ENCODE measurements around the gene TRABD2B.

The TRABD2B gene

GRCh38 chr1:47782414-47783166 is 214.6 kb downstream of the TRABD2B start:
- no peak overlapping the region for H3K4me3 ChIP-seq (ENCODE audit: low read depth in 1 of 2, low read length in 2 of 2)
- H3K4me1 ChIP-seq (ENCODE audit: control insufficient read depth in 1 of 2, insufficient read depth in 2 of 2, low read length in 2 of 2), result peaks cover 4 to 5% of the 10 kb centered on the region in 2 donors
- H3K27me3 ChIP-seq (ENCODE audit: control insufficient read depth in 1 of 2, insufficient read depth in 2 of 2, low read length in 2 of 2), result no peaks in the 10 kb centered on the region
- H3K27ac ChIP-seq (ENCODE audit: low read depth, low read length), result no peak overlapping the region
- H3K9me3 ChIP-seq (ENCODE audit: control insufficient read depth in 1 of 2, low read length in 2 of 2), result no peaks in the 10 kb centered on the region
- no peaks in the 10 kb centered on the region for H3K36me3 ChIP-seq (ENCODE audit: control insufficient read depth in 1 of 2, insufficient read depth in 2 of 2, low read length in 2 of 2)
- H3K9ac ChIP-seq (ENCODE audit: low read depth in 1 of 2, low read length in 2 of 2), result no peak overlapping the region

GRCh38 chr1:47781171-47781959 is 215.8 kb downstream of the TRABD2B start:
- H3K27me3 ChIP-seq (ENCODE audit: control insufficient read depth in 1 of 2, insufficient read depth in 2 of 2, low read length in 2 of 2), result no peaks in the 10 kb centered on the region
- H3K9me3 ChIP-seq (ENCODE audit: control insufficient read depth in 1 of 2, low read length in 2 of 2), result no peaks in the 10 kb centered on the region
- no peak overlapping the region for H3K9ac ChIP-seq (ENCODE audit: low read depth in 1 of 2, low read length in 2 of 2)
- peaks cover 4 to 5% of the 10 kb centered on the region in 2 donors for H3K4me1 ChIP-seq (ENCODE audit: control insufficient read depth in 1 of 2, insufficient read depth in 2 of 2, low read length in 2 of 2)
- H3K27ac ChIP-seq (ENCODE audit: low read depth, low read length), result no peak overlapping the region
- no peaks in the 10 kb centered on the region for H3K36me3 ChIP-seq (ENCODE audit: control insufficient read depth in 1 of 2, insufficient read depth in 2 of 2, low read length in 2 of 2)
- H3K4me3 ChIP-seq (ENCODE audit: low read depth in 1 of 2, low read length in 2 of 2), result no peak overlapping the region

DNA sequence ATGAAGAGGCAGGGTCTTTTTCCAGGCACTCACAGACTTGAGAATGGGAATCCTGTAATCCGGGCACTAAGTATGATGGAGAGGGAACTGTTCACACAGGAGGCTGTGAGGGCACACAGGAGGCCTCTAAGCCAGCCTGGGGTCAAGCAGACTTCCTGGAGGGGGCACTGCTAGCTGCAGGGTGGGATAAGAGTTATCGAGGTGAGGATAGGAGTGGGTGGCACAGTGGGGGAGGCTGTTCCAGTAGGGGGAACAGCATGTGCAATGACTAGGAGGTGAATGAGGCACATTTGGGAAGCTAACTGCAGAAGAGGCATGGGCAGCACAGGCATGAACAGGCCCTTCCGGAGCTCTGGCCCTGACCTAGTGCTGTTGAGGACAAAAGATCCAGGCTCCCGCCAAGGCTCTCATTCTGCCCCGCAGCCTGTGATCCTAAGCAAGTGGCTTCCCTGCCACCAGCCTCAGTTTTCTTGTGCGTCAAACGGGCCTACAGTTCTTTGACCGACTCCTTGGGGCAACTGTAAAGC is 216.7 kb downstream of the TRABD2B start:
- H3K4me1 ChIP-seq (ENCODE audit: control insufficient read depth in 1 of 2, insufficient read depth in 2 of 2, low read length in 2 of 2), result peaks cover 4 to 5% of the 10 kb centered on the region in 2 donors
- H3K9me3 ChIP-seq (ENCODE audit: control insufficient read depth in 1 of 2, low read length in 2 of 2), result no peaks in the 10 kb centered on the region
- H3K27me3 ChIP-seq (ENCODE audit: control insufficient read depth in 1 of 2, insufficient read depth in 2 of 2, low read length in 2 of 2), result no peaks in the 10 kb centered on the region
- no peak overlapping the region for H3K4me3 ChIP-seq (ENCODE audit: low read depth in 1 of 2, low read length in 2 of 2)
- H3K36me3 ChIP-seq (ENCODE audit: control insufficient read depth in 1 of 2, insufficient read depth in 2 of 2, low read length in 2 of 2), result no peaks in the 10 kb centered on the region
- H3K9ac ChIP-seq (ENCODE audit: low read depth in 1 of 2, low read length in 2 of 2), result no peak overlapping the region
- H3K27ac ChIP-seq (ENCODE audit: low read depth, low read length), result no peak overlapping the region

DNA sequence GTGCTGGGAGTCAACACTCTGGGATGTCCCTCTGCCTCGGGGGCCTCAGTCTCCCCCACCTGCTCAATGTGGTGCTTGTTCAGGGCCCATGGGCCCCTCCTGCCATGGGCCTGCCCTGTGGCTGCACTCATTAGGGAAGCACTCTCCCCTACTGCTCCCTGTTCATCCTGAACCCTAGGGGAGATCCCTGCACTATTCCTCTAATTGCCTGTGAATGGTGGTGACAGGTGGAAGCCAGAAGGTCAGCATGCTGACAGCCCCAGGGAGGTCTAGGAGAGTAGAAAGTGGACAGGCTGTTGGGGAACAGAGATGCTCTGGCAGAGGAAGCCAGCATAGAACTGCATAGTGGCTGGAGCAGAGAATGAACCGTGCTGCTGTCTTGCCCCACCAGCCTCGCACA is 217.6 kb downstream of the TRABD2B start:
- Histone ChIP-seq H3K4me1 (ENCODE audit: control insufficient read depth in 1 of 2, insufficient read depth in 2 of 2, low read length in 2 of 2) (peaks cover 0 to under 1% of the 10 kb centered on the region in 2 donors), H3K27me3 (ENCODE audit: control insufficient read depth in 1 of 2, insufficient read depth in 2 of 2, low read length in 2 of 2) (no peaks in the 10 kb centered on the region), H3K36me3 (ENCODE audit: control insufficient read depth in 1 of 2, insufficient read depth in 2 of 2, low read length in 2 of 2) (no peaks in the 10 kb centered on the region), H3K4me3 (ENCODE audit: low read depth in 1 of 2, low read length in 2 of 2) (no peak overlapping the region), H3K27ac (ENCODE audit: low read depth, low read length) (no peak overlapping the region), H3K9me3 (ENCODE audit: control insufficient read depth in 1 of 2, low read length in 2 of 2) (no peaks in the 10 kb centered on the region), H3K9ac (ENCODE audit: low read depth in 1 of 2, low read length in 2 of 2) (no peak overlapping the region)

DNA sequence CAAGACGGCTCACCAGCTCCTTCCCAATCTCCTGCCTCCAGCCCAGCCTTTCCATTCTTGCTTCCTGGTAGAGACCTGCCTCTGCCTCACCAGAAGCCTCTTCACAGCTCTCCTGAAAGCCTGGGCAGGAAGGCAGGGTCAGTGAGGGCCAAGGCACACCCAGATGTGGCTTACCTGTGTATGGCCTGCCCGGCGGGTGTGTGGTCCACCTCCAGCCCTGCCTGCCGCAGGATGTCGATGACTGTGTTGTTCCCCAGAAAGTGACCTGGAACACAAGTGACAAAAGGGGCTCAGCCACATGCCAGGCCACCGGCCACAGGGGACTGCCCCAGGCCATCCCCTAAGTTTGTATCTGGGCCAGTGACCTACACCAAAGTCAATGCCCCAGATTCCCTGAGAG is 218.9 kb downstream of the TRABD2B start:
- Histone ChIP-seq H3K4me1 (ENCODE audit: control insufficient read depth in 1 of 2, insufficient read depth in 2 of 2, low read length in 2 of 2) (no peaks in the 10 kb centered on the region), H3K27ac (ENCODE audit: low read depth, low read length) (no peak overlapping the region), H3K4me3 (ENCODE audit: low read depth in 1 of 2, low read length in 2 of 2) (no peak overlapping the region), H3K9ac (ENCODE audit: low read depth in 1 of 2, low read length in 2 of 2) (no peak overlapping the region), H3K36me3 (ENCODE audit: control insufficient read depth in 1 of 2, insufficient read depth in 2 of 2, low read length in 2 of 2) (no peaks in the 10 kb centered on the region), H3K27me3 (ENCODE audit: control insufficient read depth in 1 of 2, insufficient read depth in 2 of 2, low read length in 2 of 2) (no peaks in the 10 kb centered on the region), H3K9me3 (ENCODE audit: control insufficient read depth in 1 of 2, low read length in 2 of 2) (no peaks in the 10 kb centered on the region)

- no peak overlapping the region for H3K4me3 ChIP-seq (ENCODE audit: low read depth in 1 of 2, low read length in 2 of 2)
- H3K36me3 ChIP-seq (ENCODE audit: control insufficient read depth in 1 of 2, insufficient read depth in 2 of 2, low read length in 2 of 2), result no peaks in the 10 kb centered on the region
- no peaks in the 10 kb centered on the region for H3K4me1 ChIP-seq (ENCODE audit: control insufficient read depth in 1 of 2, insufficient read depth in 2 of 2, low read length in 2 of 2)
- no peak overlapping the region for H3K27ac ChIP-seq (ENCODE audit: low read depth, low read length)
- H3K9ac ChIP-seq (ENCODE audit: low read depth in 1 of 2, low read length in 2 of 2), result no peak overlapping the region
- no peaks in the 10 kb centered on the region for H3K9me3 ChIP-seq (ENCODE audit: control insufficient read depth in 1 of 2, low read length in 2 of 2)
- no peaks in the 10 kb centered on the region for H3K27me3 ChIP-seq (ENCODE audit: control insufficient read depth in 1 of 2, insufficient read depth in 2 of 2, low read length in 2 of 2)
Measured at GRCh38 chr1:47777322-47777721, 219.9 kb downstream of the TRABD2B start.

GRCh38 chr1:47776667-47777131 is 220.5 kb downstream of the TRABD2B start:
- Histone ChIP-seq H3K27me3 (ENCODE audit: control insufficient read depth in 1 of 2, insufficient read depth in 2 of 2, low read length in 2 of 2) (no peaks in the 10 kb centered on the region), H3K4me3 (ENCODE audit: low read depth in 1 of 2, low read length in 2 of 2) (no peak overlapping the region), H3K27ac (ENCODE audit: low read depth, low read length) (no peak overlapping the region), H3K9me3 (ENCODE audit: control insufficient read depth in 1 of 2, low read length in 2 of 2) (no peaks in the 10 kb centered on the region), H3K36me3 (ENCODE audit: control insufficient read depth in 1 of 2, insufficient read depth in 2 of 2, low read length in 2 of 2) (no peaks in the 10 kb centered on the region), H3K4me1 (ENCODE audit: control insufficient read depth in 1 of 2, insufficient read depth in 2 of 2, low read length in 2 of 2) (no peaks in the 10 kb centered on the region), H3K9ac (ENCODE audit: low read depth in 1 of 2, low read length in 2 of 2) (no peak overlapping the region)

DNA sequence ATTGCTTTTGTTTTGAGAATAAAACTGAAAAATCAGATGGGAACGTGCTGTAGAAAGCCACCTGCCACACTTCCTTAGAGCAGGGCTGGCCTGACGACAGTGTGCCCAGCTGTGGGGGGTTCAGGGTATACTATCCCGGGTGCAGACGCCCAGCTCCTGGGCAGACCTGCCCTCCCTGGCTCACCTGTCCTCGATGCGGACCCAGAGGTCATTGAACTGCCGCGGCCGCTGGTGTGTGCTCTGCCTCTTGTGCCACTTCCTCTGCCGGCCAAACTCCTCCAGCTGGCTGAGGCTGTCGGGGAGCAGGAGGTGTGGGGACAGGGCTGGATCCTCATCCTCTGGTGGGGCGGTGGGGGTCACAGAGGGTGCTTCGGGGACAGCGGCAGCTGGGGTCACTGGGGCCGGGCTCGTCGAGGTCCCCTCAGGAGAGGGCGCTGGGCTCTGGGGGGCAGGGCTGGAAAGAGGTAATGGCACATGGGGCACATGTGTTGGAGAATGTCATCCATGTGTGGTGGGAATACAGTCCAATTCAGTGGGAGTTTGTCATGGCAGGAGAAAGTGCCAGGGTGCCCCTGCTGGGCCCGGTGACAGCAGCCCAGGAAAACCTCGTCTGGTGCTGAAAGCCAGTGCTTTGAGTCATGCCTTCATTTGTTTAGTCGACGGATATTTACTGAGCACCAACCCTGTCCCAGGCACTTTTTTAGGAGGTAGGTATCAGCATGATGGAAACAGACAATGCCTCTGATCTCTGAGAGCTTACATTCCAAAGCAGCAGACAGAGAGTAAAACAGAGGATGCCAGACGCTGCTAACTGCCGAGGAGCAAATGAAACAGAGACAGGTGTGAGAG is 222.0 kb downstream of the TRABD2B start:
- Histone ChIP-seq H3K27me3 (ENCODE audit: control insufficient read depth in 1 of 2, insufficient read depth in 2 of 2, low read length in 2 of 2) (no peaks in the 10 kb centered on the region), H3K9ac (ENCODE audit: low read depth in 1 of 2, low read length in 2 of 2) (no peak overlapping the region), H3K4me1 (ENCODE audit: control insufficient read depth in 1 of 2, insufficient read depth in 2 of 2, low read length in 2 of 2) (no peaks in the 10 kb centered on the region), H3K27ac (ENCODE audit: low read depth, low read length) (no peak overlapping the region), H3K9me3 (ENCODE audit: control insufficient read depth in 1 of 2, low read length in 2 of 2) (no peaks in the 10 kb centered on the region), H3K36me3 (ENCODE audit: control insufficient read depth in 1 of 2, insufficient read depth in 2 of 2, low read length in 2 of 2) (no peaks in the 10 kb centered on the region), H3K4me3 (ENCODE audit: low read depth in 1 of 2, low read length in 2 of 2) (no peak overlapping the region)

DNA sequence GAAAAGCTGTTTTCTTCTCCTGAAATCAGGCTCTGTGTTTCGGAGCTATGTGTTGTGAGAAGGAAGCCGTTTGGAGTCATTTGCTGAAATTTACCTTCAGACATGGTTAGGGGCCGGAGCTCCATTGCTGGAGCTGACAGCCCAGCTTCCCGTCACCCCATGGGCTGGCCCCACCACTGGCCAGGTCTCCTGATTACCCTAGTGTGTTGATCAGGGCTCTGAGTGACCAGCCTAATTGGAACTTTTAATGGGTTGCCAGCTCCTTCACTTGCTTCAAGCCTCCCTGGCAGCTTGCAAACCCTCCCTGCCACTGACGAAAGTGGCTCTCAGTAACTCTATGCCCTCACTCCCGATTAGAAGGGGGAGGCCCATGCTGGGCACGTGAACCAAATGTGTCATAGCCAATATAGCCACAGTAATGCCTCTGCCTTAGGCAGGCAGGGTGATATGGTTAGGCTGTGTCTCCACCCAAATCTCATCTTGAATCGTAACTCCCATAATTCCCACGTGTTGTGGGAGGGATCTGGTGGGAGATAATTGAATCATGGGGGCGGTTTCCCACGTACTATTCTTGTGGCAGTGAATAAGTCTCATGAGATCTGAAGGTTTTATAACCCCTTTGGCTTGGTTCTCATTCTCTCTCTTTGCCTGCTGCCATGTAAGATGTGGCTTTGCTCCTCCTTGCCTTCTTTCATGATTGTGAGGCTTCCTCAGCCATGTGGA is 224.1 kb downstream of the TRABD2B start:
- Histone ChIP-seq H3K36me3 (ENCODE audit: control insufficient read depth in 1 of 2, insufficient read depth in 2 of 2, low read length in 2 of 2) (no peaks in the 10 kb centered on the region), H3K4me3 (ENCODE audit: low read depth in 1 of 2, low read length in 2 of 2) (no peak overlapping the region), H3K9me3 (ENCODE audit: control insufficient read depth in 1 of 2, low read length in 2 of 2) (no peaks in the 10 kb centered on the region), H3K27ac (ENCODE audit: low read depth, low read length) (no peak overlapping the region), H3K27me3 (ENCODE audit: control insufficient read depth in 1 of 2, insufficient read depth in 2 of 2, low read length in 2 of 2) (no peaks in the 10 kb centered on the region), H3K4me1 (ENCODE audit: control insufficient read depth in 1 of 2, insufficient read depth in 2 of 2, low read length in 2 of 2) (no peaks in the 10 kb centered on the region), H3K9ac (ENCODE audit: low read depth in 1 of 2, low read length in 2 of 2) (no peak overlapping the region)

Measured in duodenal mucosa (tissue), 2 donors.